Measurements from ENCODE around the gene C1QTNF8.

DNA sequence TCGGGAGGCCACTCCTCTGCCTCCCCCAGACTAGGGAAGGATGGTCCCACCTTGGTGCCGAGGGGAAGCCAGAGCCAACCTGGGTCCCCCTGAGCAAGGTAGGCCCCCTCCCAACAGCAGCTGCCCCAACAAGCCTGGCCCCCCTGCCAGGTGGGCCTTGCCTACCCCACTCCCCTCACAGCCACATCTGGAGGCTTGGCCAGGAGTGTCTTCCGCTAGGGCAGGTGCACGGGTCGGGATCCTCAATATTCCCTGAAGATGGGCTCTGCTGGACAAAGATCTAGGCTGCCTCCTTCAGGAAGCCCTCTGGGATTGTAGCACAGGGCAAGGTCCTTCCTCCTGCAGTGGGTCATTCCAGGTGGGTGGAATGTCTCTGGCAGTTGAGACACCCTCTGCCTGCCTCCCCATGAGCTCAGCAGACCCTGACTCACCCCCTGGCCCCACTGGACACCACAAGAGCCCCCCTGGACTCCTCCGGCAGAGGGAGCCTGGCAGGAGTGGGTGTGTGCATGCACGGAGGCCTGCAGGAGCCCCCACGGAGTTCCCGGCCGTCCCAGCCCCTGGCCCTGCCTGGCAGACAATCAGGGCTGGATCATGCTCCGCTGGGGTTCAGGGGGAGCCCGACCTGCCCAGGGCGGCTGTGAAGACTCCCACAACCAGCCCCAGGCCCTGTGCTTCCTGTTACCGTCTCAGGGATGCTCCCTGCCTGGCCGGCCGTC is 435 bp downstream of the C1QTNF8 start:
- TF ChIP-seq, protein P1, sequence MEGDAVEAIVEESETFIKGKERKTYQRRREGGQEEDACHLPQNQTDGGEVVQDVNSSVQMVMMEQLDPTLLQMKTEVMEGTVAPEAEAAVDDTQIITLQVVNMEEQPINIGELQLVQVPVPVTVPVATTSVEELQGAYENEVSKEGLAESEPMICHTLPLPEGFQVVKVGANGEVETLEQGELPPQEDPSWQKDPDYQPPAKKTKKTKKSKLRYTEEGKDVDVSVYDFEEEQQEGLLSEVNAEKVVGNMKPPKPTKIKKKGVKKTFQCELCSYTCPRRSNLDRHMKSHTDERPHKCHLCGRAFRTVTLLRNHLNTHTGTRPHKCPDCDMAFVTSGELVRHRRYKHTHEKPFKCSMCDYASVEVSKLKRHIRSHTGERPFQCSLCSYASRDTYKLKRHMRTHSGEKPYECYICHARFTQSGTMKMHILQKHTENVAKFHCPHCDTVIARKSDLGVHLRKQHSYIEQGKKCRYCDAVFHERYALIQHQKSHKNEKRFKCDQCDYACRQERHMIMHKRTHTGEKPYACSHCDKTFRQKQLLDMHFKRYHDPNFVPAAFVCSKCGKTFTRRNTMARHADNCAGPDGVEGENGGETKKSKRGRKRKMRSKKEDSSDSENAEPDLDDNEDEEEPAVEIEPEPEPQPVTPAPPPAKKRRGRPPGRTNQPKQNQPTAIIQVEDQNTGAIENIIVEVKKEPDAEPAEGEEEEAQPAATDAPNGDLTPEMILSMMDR (IDR thresholded peaks at IDR 0.05) = no peak
- no peak for TF ChIP-seq POLR2A (IDR thresholded peaks at IDR 0.05)
